Keratinocyte (primary cell): ENCODE results near the gene EDDM13. TPM values are rescaled to one million over a fixed set of nuclear protein-coding genes. Genes with fewer than 3 reads are reported as not detected.

Source experiments
- DNase-seq: peaks from one replicate; pipeline ENCODE4 v3.0.0-alpha.2; 2011; ENCODE audit warnings: low read depth, missing footprints, low spot score
- FAIRE-seq: peaks from 2 replicates; lab custom pipeline; 2011; peaks lifted over from hg19 to GRCh38; lab: Jason Lieb, UNC
- H2AFZ ChIP-seq: 2 replicates; pipeline ENCODE4 v1.6.0; 2012; ENCODE audit warnings: low read length, control low read depth, inconsistent platforms; ENCODE audit not compliant: control insufficient read depth
- H3K27ac ChIP-seq: 2 replicates; pipeline ENCODE4 v1.5.1; 2011; ENCODE audit warnings: low read length; ENCODE audit not compliant: control insufficient read depth, insufficient read depth
- H3K27me3 ChIP-seq: 3 replicates; pipeline ENCODE4 v1.6.0; 2011; ENCODE audit warnings: low read length; ENCODE audit not compliant: control insufficient read depth, insufficient read depth; ENCODE audit errors: extremely low read depth
- H3K36me3 ChIP-seq, 2 experiments: 2 replicates in 1 of 2; 3 replicates in 1 of 2; pipeline ENCODE4 v1.5.1; 2011; ENCODE audit warnings: low read length in 2 of 2, mild to moderate bottlenecking in 1 of 2; ENCODE audit not compliant: control insufficient read depth in 2 of 2, insufficient read depth in 2 of 2; ENCODE audit errors: extremely low read depth in 1 of 2
- H3K4me1 ChIP-seq: 3 replicates; pipeline ENCODE4 v1.5.1; 2011; ENCODE audit warnings: low read length; ENCODE audit not compliant: control insufficient read depth, insufficient read depth; ENCODE audit errors: extremely low read depth
- H3K4me2 ChIP-seq: 3 replicates; pipeline ENCODE4 v1.6.0; 2011; ENCODE audit warnings: low read depth, low read length; ENCODE audit not compliant: control insufficient read depth, insufficient read depth; ENCODE audit errors: extremely low read depth
- H3K4me3 ChIP-seq, 3 experiments: fragments of 200-600 bp in 1 of 3; sonication (generic) in 1 of 3; 2 replicates in 2 of 3; 3 replicates in 1 of 3; pipeline ENCODE4 v1.5.1; 2011 to 2016; ENCODE audit warnings: low read length in 3 of 3, mild to moderate bottlenecking in 3 of 3, control low read depth in 2 of 3, inconsistent platforms in 1 of 3, low read depth in 1 of 3, mixed read lengths in 1 of 3, mixed run types in 1 of 3, moderate library complexity in 1 of 3; ENCODE audit not compliant: control insufficient read depth in 2 of 3, insufficient read depth in 2 of 3; ENCODE audit errors: extremely low read depth in 1 of 3
- H3K79me2 ChIP-seq: 2 replicates; pipeline ENCODE4 v1.6.0; 2012; ENCODE audit warnings: low read length; ENCODE audit not compliant: control insufficient read depth, insufficient read depth
- H3K9ac ChIP-seq: 3 replicates; pipeline ENCODE4 v1.6.0; 2011; ENCODE audit warnings: low read length; ENCODE audit not compliant: control insufficient read depth, insufficient read depth; ENCODE audit errors: extremely low read depth
- H3K9me1 ChIP-seq: 3 replicates; pipeline ENCODE4 v1.6.0; 2011; ENCODE audit warnings: low read length; ENCODE audit not compliant: control insufficient read depth, insufficient read depth; ENCODE audit errors: extremely low read depth
- H3K9me3 ChIP-seq: 2 replicates; pipeline ENCODE4 v1.5.1; 2012; ENCODE audit warnings: low read depth, low read length; ENCODE audit not compliant: control insufficient read depth
- H4K20me1 ChIP-seq: 3 replicates; pipeline ENCODE4 v1.6.0; 2011; ENCODE audit warnings: low read length; ENCODE audit not compliant: control insufficient read depth, insufficient read depth; ENCODE audit errors: extremely low read depth
- CTCF ChIP-seq, 3 experiments: IDR thresholded peaks in 1 of 3; conservative IDR thresholded peaks in 1 of 3; optimal IDR thresholded peaks in 1 of 3; 2 replicates in 2 of 3; 3 replicates in 1 of 3; pipeline versions ENCODE3 to v1.5.1; 2011; ENCODE audit warnings: low read length in 3 of 3, mild to moderate bottlenecking in 3 of 3, moderate library complexity in 2 of 3, control low read depth in 1 of 3, inconsistent platforms in 1 of 3; ENCODE audit not compliant: insufficient read depth in 2 of 3; ENCODE audit errors: extremely low read depth in 1 of 3
- EZH2 ChIP-seq: IDR thresholded peaks from one replicate; pipeline ENCODE4 v1.6.1; 2012; ENCODE audit warnings: inconsistent platforms, mild to moderate bottlenecking, low read length, moderate library complexity
- dilution Hi-C: fragments of 300-500 bp; cut with MboI; formaldehyde crosslinking; loops from one replicate; pipeline ENCODE4 v1.7.0; 2020; ENCODE audit warnings: low sequenced_read_pairs; ENCODE audit not compliant: extremely low pct_ligation_motif_present
- polyA plus RNA-seq, 5 experiments: library from polyadenylated mRNA; depleted of rRNA in 3 of 5; stranded (reverse) in 3 of 5; stranded (forward) in 1 of 5; unstranded in 1 of 5; fragments of >200 nt; gene quantifications; 1 replicate in 1 of 5; 2 replicates in 3 of 5; 3 replicates in 1 of 5; pipeline versions ENCODE4 v1.2.1 to v1.2.3, GENCODE V29; 2011 to 2012; ENCODE audit warnings: missing spikeins in 2 of 5, low read depth in 1 of 5, low replicate concordance in 1 of 5

Gene EDDM13
- polyA plus RNA-seq, 1 donor (not counting 4 experiments of a cell fraction or from before 2014, with no cell fraction given), result 6.1 TPM

- Histone ChIP-seq H3K4me2 (peak overlapping the region; percentile 90), H3K36me3 (no peaks in the 10 kb centered on the region), H3K79me2 (no peaks in the 10 kb centered on the region), H2AFZ (no peak overlapping the region), H3K9me1 (no peaks in the 10 kb centered on the region), H3K4me3 (peak overlapping the region in 2 of 3 experiments; percentile 60 to 64), H3K9ac (peak overlapping the region; percentile 78), H3K9me3 (no peaks in the 10 kb centered on the region), H3K4me1 (peaks cover 27% of the 10 kb centered on the region), H3K27ac (peak overlapping the region; percentile 93), H3K27me3 (no peaks in the 10 kb centered on the region), H4K20me1 (no peaks in the 10 kb centered on the region)
- FAIRE-seq (peak; percentile 97), DNase-seq (peak; percentile 88)
- dilution Hi-C loops, result no loop called here
- no peak for TF ChIP-seq EZH2
- no peak for TF ChIP-seq CTCF (optimal IDR thresholded peaks at IDR 0.05 in 1 of 3, IDR thresholded peaks at IDR 0.05 in 1 of 3, conservative IDR thresholded peaks at IDR 0.05 in 1 of 3; ENCODE audit: extremely low read depth in 1 of 3, insufficient read depth in 2 of 3, low read length in 3 of 3)
Observed at GRCh38 chr19:56294549-56294948, 22.0 kb downstream of the EDDM13 start.

- FAIRE-seq (peak; percentile 96), DNase-seq (peak; percentile 56)
- peak overlapping the region; percentile 93 for H3K27ac ChIP-seq
- H3K9ac ChIP-seq, result peak overlapping the region; percentile 78
- TF ChIP-seq EZH2, result no peak
- TF ChIP-seq CTCF (optimal IDR thresholded peaks at IDR 0.05 in 1 of 3, IDR thresholded peaks at IDR 0.05 in 1 of 3, conservative IDR thresholded peaks at IDR 0.05 in 1 of 3; ENCODE audit: extremely low read depth in 1 of 3, insufficient read depth in 2 of 3, low read length in 3 of 3), result no peak
- no peaks in the 10 kb centered on the region for H3K36me3 ChIP-seq
- H3K4me2 ChIP-seq, result peak overlapping the region; percentile 90
- H3K9me3 ChIP-seq, result no peaks in the 10 kb centered on the region
- H3K4me1 ChIP-seq, result peaks cover 27% of the 10 kb centered on the region
- no peaks in the 10 kb centered on the region for H3K9me1 ChIP-seq
- H4K20me1 ChIP-seq, result no peaks in the 10 kb centered on the region
- peak overlapping the region; percentile 77 for H2AFZ ChIP-seq
- dilution Hi-C loops, result no loop called here
- H3K27me3 ChIP-seq, result no peaks in the 10 kb centered on the region
- H3K79me2 ChIP-seq, result no peaks in the 10 kb centered on the region
- peak overlapping the region; percentile 22 to 64 (median 60) for H3K4me3 ChIP-seq
Observed at GRCh38 chr19:56295531-56296455, 23.2 kb downstream of the EDDM13 start.
